ENCODE measurements around the gene TH. TPM values are rescaled to one million over a fixed set of nuclear protein-coding genes. Genes with fewer than 3 reads are reported as not detected.
A peak's percentile ranks its signal among the peaks of the same experiment; 100 is the strongest.

TH gene
- total and polyA plus RNA-seq, 2 donors from 2014 or later: not detected

DNA sequence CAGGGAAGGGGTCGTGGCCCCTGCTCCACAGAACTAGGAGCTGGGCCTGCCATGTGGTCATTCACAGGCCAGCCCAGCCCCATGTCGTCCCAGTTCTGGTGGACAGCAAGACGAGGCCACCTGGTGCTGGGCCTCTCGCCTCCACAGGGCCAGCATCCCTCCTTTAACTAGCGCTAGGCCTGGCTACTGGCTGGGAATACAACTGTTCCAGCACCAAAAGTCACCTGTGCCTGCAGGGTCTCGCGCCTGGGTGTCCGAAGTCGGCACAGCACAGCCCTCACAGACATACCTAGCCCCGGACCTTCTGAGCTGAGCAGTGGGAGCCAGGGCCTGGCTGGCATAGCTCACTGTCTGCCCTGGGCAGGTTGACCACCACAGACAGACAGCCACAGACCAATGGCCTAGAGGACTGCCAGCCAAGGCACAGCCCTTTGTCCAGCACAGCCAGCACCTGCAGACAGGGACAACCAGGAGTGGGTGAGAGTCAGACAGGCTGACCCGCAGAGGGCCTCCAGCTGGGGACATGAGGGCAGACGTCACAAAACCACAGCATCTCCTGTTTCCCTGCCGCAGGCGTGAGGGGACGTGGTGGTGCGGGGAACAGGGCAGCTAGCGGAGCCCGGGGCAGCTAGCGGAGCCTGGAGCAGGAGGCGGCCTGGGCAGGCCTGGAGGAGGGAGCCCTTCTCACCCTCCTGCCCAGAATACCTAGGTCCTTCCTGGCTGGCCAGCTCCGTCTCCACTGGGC is 27.2 kb upstream of the TH start:
- Histone ChIP-seq H3K4me1 (ENCODE audit: control insufficient read depth in 2 of 3, insufficient read depth in 2 of 3, low read depth in 1 of 3, low read length in 3 of 3) (peaks cover 0 to 4% (median 3%) of the 10 kb centered on the region in 3 donors), H3K27me3 (ENCODE audit: control insufficient read depth, insufficient read depth, low read length) (no peaks in the 10 kb centered on the region), H3K36me3 (ENCODE audit: control insufficient read depth in 2 of 3, insufficient read depth in 3 of 3, low read length in 3 of 3) (no peaks in the 10 kb centered on the region), H3K27ac (ENCODE audit: low read depth in 2 of 2, low read length in 2 of 2) (no peak overlapping the region), H3K9ac (ENCODE audit: low read length in 3 of 3) (no peak overlapping the region), H3K4me3 (ENCODE audit: low read length in 3 of 3) (no peak overlapping the region), H3K9me3 (ENCODE audit: control insufficient read depth in 2 of 3, insufficient read depth in 1 of 3, low read length in 3 of 3) (no peaks in the 10 kb centered on the region)
- no peak for FAIRE-seq
- TF ChIP-seq, protein P1, sequence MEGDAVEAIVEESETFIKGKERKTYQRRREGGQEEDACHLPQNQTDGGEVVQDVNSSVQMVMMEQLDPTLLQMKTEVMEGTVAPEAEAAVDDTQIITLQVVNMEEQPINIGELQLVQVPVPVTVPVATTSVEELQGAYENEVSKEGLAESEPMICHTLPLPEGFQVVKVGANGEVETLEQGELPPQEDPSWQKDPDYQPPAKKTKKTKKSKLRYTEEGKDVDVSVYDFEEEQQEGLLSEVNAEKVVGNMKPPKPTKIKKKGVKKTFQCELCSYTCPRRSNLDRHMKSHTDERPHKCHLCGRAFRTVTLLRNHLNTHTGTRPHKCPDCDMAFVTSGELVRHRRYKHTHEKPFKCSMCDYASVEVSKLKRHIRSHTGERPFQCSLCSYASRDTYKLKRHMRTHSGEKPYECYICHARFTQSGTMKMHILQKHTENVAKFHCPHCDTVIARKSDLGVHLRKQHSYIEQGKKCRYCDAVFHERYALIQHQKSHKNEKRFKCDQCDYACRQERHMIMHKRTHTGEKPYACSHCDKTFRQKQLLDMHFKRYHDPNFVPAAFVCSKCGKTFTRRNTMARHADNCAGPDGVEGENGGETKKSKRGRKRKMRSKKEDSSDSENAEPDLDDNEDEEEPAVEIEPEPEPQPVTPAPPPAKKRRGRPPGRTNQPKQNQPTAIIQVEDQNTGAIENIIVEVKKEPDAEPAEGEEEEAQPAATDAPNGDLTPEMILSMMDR (IDR thresholded peaks at IDR 0.05; ENCODE audit: borderline replicate concordance, extremely low read depth, insufficient read depth): no peak
- intact Hi-C loops (cut with DNase I): loop anchor here (5.0 kb wide), 1 partner anchor 224 kb away; no protein-coding TSS in a partner anchor
- peak in 1 of 5 donors; percentile 68 for DNase-seq

DNA sequence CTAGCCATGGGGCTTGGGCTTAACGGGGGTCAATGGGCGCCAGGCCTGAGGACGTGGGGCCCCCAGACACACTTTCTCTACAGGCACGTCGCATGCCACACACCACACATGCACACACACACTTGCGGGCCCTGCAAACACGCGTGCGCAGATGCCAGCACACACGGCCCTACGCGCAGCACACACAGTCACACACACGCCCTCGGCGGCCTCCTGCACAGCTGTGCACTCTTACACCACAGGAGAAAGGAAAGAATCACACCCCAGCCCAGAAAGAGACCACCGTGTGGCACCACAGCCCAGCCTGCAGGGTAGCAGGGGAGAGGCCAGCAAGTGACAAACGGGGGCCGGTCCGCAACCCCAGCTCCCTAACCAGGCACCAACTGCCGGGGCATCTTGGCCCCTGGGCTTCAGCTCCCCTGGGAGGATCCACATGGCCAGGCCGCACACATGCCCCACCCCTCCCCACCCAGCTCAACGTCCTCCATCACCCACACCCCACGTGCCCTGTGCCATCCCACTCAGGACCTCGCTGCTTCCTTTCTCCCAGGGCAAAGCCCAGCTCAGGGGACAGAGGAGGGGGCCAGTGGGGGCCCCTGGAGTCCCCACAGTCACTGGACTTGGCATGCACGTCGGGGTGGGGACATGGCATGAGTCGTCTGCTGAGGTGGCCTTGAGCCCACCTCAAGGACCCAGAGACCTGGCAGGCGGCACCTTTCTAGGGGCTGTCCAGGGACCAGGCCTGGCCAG is 26.3 kb upstream of the TH start:
- DNase-seq: peak in 1 of 5 donors; percentile 74
- Histone ChIP-seq H3K9ac (ENCODE audit: low read length in 3 of 3) (no peak overlapping the region), H3K36me3 (ENCODE audit: control insufficient read depth in 2 of 3, insufficient read depth in 3 of 3, low read length in 3 of 3) (no peaks in the 10 kb centered on the region), H3K4me3 (ENCODE audit: low read length in 3 of 3) (no peak overlapping the region), H3K9me3 (ENCODE audit: control insufficient read depth in 2 of 3, insufficient read depth in 1 of 3, low read length in 3 of 3) (no peaks in the 10 kb centered on the region), H3K4me1 (ENCODE audit: control insufficient read depth in 2 of 3, insufficient read depth in 2 of 3, low read depth in 1 of 3, low read length in 3 of 3) (peaks cover 0 to 4% (median 3%) of the 10 kb centered on the region in 3 donors), H3K27me3 (ENCODE audit: control insufficient read depth, insufficient read depth, low read length) (no peaks in the 10 kb centered on the region), H3K27ac (ENCODE audit: low read depth in 2 of 2, low read length in 2 of 2) (no peak overlapping the region)
- no peak for FAIRE-seq
- intact Hi-C loops (cut with DNase I): loop anchor here (5.0 kb wide), 1 partner anchor 224 kb away; no protein-coding TSS in a partner anchor
- TF ChIP-seq, protein P1 (IDR thresholded peaks at IDR 0.05; ENCODE audit: borderline replicate concordance, extremely low read depth, insufficient read depth): no peak

DNA sequence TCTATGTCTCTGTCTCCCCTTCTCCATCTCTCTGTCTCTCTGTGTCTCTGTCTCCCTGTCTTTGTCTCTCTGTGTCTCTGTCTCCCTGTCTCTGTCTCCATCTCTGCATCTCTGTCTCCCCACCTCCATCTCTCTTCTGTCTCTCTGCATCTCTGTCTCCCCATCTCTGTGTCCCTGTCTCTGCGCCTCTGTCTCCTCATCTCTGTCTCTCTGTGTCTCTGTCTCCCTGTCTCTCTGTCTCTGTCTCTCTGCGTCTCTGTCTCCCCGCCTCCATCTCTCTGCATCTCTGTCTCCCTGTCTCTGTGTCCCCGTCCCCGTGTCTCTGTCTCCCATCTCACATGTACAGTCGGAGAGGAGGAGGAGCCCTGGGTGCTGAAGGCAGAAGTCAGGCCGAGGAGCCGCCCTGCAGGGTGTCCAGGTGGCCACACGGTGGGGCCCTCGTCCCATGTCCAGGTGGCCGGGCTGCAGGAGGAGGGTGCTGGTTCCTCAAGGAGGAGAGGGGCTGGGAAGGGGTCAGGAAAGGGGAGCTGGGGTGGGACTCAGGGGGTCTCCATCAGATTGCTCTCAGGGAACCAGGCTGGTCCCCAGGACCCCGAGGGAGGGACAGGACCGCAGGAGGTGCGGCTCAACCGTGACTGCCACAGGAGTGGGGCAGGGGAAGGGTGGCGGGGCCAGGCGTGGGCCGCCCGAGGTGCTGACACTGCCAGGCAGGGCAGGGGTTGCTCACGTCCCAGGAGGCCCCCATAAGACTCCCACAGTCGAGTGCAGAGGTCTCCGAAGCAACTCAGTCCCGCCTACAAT is 25.6 kb upstream of the TH start:
- no peaks in the 10 kb centered on the region for H3K9me3 ChIP-seq (ENCODE audit: control insufficient read depth in 2 of 3, insufficient read depth in 1 of 3, low read length in 3 of 3)
- intact Hi-C loops (cut with DNase I): loop anchor here (5.0 kb wide), 1 partner anchor 225 kb away; no protein-coding TSS in a partner anchor
- no peaks in the 10 kb centered on the region for H3K36me3 ChIP-seq (ENCODE audit: control insufficient read depth in 2 of 3, insufficient read depth in 3 of 3, low read length in 3 of 3)
- FAIRE-seq: no peak
- no peaks in the 10 kb centered on the region for H3K27me3 ChIP-seq (ENCODE audit: control insufficient read depth, insufficient read depth, low read length)
- TF ChIP-seq, protein P1 (IDR thresholded peaks at IDR 0.05; ENCODE audit: borderline replicate concordance, extremely low read depth, insufficient read depth): peak; percentile 94
- peaks cover 0 to 3% (median 3%) of the 10 kb centered on the region in 3 donors for H3K4me1 ChIP-seq (ENCODE audit: control insufficient read depth in 2 of 3, insufficient read depth in 2 of 3, low read depth in 1 of 3, low read length in 3 of 3)
- no peak overlapping the region for H3K9ac ChIP-seq (ENCODE audit: low read length in 3 of 3)
- peak; percentile 83 to 92 (median 89) for DNase-seq
- H3K27ac ChIP-seq (ENCODE audit: low read depth in 2 of 2, low read length in 2 of 2): no peak overlapping the region
- no peak overlapping the region for H3K4me3 ChIP-seq (ENCODE audit: low read length in 3 of 3)
